Measurements from ENCODE around the gene UGCG.

The UGCG gene

DNA sequence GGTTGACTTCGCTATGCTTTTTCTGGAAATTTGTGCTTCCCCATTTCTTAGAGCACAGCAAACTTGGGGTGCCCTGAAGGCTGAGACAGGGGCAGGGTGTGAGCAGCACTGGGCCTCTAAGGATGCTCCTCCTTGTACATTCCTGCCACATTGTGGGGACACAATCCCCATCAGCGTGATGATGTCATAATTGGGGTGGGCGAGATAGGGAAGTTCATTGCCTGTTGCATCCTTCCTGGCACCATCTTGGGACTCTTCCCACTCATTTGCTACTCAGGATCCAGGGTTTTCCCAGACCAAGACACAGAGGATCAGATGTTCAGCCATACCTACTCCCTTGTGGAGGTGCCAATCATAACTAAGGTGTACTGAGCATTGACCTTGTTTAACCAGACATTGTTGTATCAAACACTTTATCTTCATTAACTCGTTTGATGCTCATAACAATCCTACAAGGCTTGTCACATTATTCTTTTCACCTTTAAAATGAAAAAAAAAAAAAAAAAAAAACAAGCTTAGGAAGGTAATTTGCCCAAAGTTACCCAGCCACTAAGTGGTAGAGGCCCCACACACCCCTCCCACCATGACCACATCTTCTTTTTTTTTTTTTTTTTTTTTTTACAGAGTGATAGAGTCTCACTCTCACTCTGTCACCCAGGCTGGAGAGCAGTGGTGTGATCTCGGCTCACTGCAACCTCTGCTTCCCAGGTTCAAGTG, 87.6 kb downstream of the UGCG start:
- ATAC-seq (ENCODE audit: low read depth) (no peak), DNase-seq (ENCODE audit: low spot score) (no peak)
- Histone ChIP-seq H3K27me3 (ENCODE audit: insufficient read depth, poor library complexity, severe bottlenecking) (no peaks in the 10 kb centered on the region), H3K4me3 (ENCODE audit: severe bottlenecking) (no peak overlapping the region), H3K4me1 (ENCODE audit: insufficient read depth, poor library complexity, severe bottlenecking) (no peaks in the 10 kb centered on the region), H3K27ac (ENCODE audit: poor library complexity, severe bottlenecking) (no peak overlapping the region), H3K36me3 (ENCODE audit: low read depth) (no peaks in the 10 kb centered on the region), H3K9me3 (ENCODE audit: severe bottlenecking) (no peaks in the 10 kb centered on the region)
- TF ChIP-seq, protein P1, sequence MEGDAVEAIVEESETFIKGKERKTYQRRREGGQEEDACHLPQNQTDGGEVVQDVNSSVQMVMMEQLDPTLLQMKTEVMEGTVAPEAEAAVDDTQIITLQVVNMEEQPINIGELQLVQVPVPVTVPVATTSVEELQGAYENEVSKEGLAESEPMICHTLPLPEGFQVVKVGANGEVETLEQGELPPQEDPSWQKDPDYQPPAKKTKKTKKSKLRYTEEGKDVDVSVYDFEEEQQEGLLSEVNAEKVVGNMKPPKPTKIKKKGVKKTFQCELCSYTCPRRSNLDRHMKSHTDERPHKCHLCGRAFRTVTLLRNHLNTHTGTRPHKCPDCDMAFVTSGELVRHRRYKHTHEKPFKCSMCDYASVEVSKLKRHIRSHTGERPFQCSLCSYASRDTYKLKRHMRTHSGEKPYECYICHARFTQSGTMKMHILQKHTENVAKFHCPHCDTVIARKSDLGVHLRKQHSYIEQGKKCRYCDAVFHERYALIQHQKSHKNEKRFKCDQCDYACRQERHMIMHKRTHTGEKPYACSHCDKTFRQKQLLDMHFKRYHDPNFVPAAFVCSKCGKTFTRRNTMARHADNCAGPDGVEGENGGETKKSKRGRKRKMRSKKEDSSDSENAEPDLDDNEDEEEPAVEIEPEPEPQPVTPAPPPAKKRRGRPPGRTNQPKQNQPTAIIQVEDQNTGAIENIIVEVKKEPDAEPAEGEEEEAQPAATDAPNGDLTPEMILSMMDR (IDR thresholded peaks at IDR 0.05; ENCODE audit: poor library complexity, severe bottlenecking), result no peak

Measured in RWPE2 (cell line).